ENCODE data around the gene OPCML.

The OPCML gene

GRCh38 chr11:133153031-133153430 is 379.3 kb downstream of the OPCML start:
- in situ Hi-C loops (cut with HindIII; ENCODE audit: low sequenced_read_pairs) = no loop called here

- in situ Hi-C loops (cut with HindIII; ENCODE audit: low sequenced_read_pairs) = no loop called here
Measured at GRCh38 chr11:133149698-133150097, 382.6 kb downstream of the OPCML start.

DNA sequence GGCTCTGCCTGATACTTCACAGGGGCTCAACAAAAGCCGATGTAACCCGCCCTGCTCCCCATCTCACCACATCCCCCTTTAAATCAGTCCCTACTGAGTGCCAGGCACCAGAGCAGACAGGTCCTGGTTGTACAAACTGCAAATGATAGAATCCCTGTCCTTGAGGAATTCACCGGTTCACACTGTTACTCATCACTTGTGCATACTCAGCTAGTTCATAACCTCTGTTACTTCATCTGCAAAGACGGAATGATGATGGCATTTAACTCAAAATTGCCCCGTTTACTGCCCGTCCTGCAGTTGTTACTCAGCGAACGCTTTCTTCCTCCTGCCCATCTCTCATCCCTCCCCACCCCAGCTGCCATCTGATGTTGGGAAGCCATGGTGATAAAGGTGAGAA is 384.7 kb downstream of the OPCML start:
- in situ Hi-C loops (cut with HindIII; ENCODE audit: low sequenced_read_pairs) = no loop called here

GRCh38 chr11:133146697-133147306 is 385.5 kb downstream of the OPCML start:
- in situ Hi-C loops (cut with HindIII; ENCODE audit: low sequenced_read_pairs) = no loop called here

- in situ Hi-C loops (cut with HindIII; ENCODE audit: low sequenced_read_pairs) = no loop called here
Measured at GRCh38 chr11:133137939-133138338, 394.4 kb downstream of the OPCML start.

- in situ Hi-C loops (cut with HindIII; ENCODE audit: low sequenced_read_pairs) = no loop called here
Measured at GRCh38 chr11:133137270-133137669, 395.0 kb downstream of the OPCML start.

- in situ Hi-C loops (cut with HindIII; ENCODE audit: low sequenced_read_pairs) = no loop called here
Measured at GRCh38 chr11:133136376-133136775, 395.9 kb downstream of the OPCML start.

- in situ Hi-C loops (cut with HindIII; ENCODE audit: low sequenced_read_pairs) = no loop called here
Measured at GRCh38 chr11:133134314-133135173, 397.8 kb downstream of the OPCML start.

GRCh38 chr11:133133606-133134005 is 398.7 kb downstream of the OPCML start:
- in situ Hi-C loops (cut with HindIII; ENCODE audit: low sequenced_read_pairs) = no loop called here

DNA sequence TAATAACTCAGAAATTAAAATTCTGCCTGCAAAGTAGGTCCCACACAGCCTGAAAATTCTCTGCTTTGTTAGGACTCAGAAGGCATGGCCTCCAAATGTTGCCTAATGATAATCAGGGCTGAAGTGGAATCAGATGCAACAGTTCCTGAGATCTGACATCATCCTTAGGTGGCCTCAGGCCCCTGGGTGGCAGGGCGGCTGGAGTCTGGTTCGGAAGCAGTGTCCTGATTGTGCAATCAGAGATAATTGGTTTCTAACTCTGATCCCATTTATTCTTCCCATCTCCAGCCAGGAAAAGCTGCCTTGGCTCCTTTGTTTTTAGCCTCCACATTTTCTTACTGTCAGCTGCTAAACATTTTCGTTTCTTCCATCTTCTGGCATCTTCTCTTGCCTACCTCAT is 399.3 kb downstream of the OPCML start:
- in situ Hi-C loops (cut with HindIII; ENCODE audit: low sequenced_read_pairs) = no loop called here

- in situ Hi-C loops (cut with HindIII; ENCODE audit: low sequenced_read_pairs) = no loop called here
Measured at GRCh38 chr11:133127741-133128140, 404.6 kb downstream of the OPCML start.

DNA sequence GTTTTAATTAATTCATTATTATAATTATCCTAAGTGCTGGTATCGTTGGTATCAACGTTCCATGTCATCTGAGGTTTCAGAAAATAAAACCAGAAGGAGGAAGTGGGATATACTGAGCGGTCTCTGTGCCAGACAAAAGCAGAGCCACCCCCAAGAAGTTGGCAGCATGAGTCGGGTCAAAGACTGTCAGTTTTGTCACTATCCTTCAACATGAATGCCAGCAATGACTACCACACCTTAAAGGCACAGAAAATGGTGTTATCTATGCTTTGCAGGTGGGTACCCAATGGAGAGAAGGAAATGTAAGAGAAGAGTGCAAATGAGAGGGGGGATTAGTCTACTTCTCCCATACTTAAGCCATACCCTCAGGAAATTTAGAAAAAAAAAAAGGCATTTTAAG is 408.5 kb downstream of the OPCML start:
- in situ Hi-C loops (cut with HindIII; ENCODE audit: low sequenced_read_pairs) = no loop called here

DNA sequence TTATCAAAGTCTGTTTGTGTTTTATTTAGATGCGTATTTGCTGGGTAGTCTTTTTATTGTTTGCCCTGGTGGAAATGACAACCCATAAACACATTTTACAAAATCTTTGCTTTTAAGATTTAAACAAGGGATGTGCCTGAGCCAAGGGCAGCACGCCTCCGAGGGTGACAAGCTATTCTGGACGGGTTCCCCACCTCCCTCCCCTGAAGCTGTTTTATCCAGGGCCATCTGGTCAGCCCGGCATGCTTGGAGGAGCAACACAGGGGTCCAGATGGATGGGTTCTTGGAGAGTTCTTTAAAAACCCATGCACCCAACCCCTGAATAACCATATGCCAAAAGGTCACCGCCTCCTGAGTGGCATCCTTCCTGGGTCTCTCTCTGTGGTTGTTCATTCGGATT is 408.9 kb downstream of the OPCML start:
- in situ Hi-C loops (cut with HindIII; ENCODE audit: low sequenced_read_pairs) = no loop called here

GRCh38 chr11:133122256-133122655 is 410.0 kb downstream of the OPCML start:
- in situ Hi-C loops (cut with HindIII; ENCODE audit: low sequenced_read_pairs) = no loop called here

- in situ Hi-C loops (cut with HindIII; ENCODE audit: low sequenced_read_pairs) = no loop called here
Measured at GRCh38 chr11:133118563-133119268, 413.6 kb downstream of the OPCML start.

GRCh38 chr11:133115099-133115498 is 417.2 kb downstream of the OPCML start:
- in situ Hi-C loops (cut with HindIII; ENCODE audit: low sequenced_read_pairs) = no loop called here

- in situ Hi-C loops (cut with HindIII; ENCODE audit: low sequenced_read_pairs) = no loop called here
Measured at GRCh38 chr11:133107763-133108162, 424.5 kb downstream of the OPCML start.

- in situ Hi-C loops (cut with HindIII; ENCODE audit: low sequenced_read_pairs) = no loop called here
Measured at GRCh38 chr11:133107136-133107535, 425.2 kb downstream of the OPCML start.

DNA sequence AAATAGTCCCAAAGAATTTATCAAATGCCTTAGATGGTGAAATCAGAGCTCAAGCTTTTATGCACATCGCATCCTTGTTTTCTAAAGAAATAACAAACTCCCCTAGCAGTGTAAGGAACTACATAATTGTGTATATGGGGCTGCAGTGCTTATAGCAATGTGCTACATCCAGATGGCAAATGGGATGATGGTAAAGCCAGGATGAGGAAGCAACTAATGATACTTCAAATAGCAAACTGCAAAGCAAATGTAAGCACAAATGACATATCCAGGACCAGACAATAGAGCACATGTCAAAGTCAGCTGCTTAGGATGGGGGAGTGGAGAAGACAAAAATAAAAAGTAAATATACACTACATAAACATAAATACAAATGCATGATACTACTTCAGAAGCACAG is 425.9 kb downstream of the OPCML start:
- in situ Hi-C loops (cut with HindIII; ENCODE audit: low sequenced_read_pairs) = no loop called here

DNA sequence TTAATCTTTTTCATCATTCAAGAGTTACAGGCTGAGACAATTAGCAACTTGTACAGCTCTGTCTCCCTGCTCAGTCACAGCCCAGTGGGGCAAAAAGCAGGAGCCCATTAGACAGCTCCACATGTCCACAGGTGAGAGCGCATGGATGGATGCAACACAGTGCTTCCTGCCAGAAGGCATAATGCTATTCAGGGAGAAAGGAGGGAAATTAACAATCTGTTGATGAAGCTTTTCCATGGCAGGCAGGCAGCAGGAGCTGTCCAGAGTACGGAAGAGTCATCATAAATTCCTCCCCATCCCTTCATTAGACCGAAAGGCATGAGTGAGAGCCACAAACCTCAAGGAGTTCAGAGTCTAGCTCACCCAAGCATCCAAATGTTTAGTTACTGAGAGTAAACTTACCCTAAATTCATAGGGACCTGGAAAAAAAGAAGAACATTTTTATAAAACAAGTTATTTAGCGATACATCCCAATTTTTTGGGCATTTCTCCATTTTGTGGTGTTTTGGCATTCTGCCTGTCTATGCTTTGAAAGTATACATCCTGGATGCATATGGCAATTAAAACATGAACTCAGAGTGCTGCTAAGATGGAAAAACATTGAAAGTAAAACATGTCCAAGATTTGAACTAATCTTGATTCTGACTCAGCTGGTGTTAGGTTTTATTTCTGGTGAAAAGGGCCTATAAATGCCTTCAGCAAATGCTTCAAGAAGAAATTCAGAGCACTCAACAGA is 428.1 kb downstream of the OPCML start:
- in situ Hi-C loops (cut with HindIII; ENCODE audit: low sequenced_read_pairs) = no loop called here

DNA sequence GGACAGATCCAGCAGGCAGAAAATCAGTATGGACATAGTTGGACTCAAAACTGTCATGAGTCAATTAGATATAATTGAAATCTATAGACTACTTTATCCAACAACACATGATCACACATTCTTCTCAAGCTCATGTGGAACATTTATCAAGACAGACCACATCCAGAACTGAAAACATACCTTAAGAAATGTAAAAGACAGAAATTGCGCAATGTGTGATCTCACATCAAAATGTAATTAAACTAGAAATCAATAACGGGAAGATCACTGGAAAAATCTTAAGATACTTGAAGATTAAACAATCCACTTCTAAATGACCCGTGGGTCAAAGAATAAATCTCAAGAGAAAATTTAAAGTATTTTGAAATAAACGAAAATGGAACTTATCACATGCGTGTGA is 435.3 kb downstream of the OPCML start:
- in situ Hi-C loops (cut with HindIII; ENCODE audit: low sequenced_read_pairs) = no loop called here

Measured in endothelial cell of hepatic sinusoid (primary cell).